22Rv1 (cell line): ENCODE data around the gene CPNE2.

Experiments
- H3K27ac ChIP-seq: fragments of 450-650 bp; 2 replicates; pipeline ENCODE4 v1.5.1; 2017
- ZFX ChIP-seq: fragments of 450-650 bp; IDR thresholded peaks from 2 replicates; pipeline ENCODE4 v1.6.1; 2017; ENCODE audit warnings: antibody characterized with exemption, borderline replicate concordance
- TF ChIP-seq, protein P1 (sequence below): fragments of 450-650 bp; IDR thresholded peaks from 2 replicates; pipeline ENCODE4 v1.5.1; 2017; ENCODE audit warnings: mild to moderate bottlenecking

CPNE2 gene

DNA sequence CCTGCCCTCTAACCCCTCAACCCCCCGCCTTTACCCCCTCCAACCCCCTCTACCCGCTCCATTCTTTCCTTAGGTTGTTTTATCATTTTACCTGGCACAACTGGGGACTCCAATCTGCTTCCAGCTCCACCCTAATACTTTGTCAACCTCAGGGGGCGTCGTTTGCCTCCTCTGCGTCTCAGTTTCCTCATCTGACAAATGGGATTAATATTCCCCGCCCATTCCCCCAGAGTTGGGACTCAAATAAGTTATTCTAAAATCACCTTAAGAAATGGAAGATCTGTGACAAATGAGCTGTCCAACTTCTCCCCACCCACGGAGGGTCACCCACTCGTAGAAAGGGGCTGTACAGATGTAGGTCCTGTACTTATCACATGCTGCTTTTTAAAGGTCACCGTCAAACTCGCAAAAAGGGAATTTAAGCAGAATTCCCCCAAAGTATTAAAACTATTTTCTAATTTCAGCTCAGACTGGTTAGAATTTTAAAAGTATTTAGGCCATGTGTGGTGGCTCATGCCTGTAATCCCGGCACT lies 40.6 kb upstream of the CPNE2 start:
- H3K27ac ChIP-seq, result no peak overlapping the region
- TF ChIP-seq ZFX, result no peak
- TF ChIP-seq, protein P1, sequence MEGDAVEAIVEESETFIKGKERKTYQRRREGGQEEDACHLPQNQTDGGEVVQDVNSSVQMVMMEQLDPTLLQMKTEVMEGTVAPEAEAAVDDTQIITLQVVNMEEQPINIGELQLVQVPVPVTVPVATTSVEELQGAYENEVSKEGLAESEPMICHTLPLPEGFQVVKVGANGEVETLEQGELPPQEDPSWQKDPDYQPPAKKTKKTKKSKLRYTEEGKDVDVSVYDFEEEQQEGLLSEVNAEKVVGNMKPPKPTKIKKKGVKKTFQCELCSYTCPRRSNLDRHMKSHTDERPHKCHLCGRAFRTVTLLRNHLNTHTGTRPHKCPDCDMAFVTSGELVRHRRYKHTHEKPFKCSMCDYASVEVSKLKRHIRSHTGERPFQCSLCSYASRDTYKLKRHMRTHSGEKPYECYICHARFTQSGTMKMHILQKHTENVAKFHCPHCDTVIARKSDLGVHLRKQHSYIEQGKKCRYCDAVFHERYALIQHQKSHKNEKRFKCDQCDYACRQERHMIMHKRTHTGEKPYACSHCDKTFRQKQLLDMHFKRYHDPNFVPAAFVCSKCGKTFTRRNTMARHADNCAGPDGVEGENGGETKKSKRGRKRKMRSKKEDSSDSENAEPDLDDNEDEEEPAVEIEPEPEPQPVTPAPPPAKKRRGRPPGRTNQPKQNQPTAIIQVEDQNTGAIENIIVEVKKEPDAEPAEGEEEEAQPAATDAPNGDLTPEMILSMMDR, result no peak

DNA sequence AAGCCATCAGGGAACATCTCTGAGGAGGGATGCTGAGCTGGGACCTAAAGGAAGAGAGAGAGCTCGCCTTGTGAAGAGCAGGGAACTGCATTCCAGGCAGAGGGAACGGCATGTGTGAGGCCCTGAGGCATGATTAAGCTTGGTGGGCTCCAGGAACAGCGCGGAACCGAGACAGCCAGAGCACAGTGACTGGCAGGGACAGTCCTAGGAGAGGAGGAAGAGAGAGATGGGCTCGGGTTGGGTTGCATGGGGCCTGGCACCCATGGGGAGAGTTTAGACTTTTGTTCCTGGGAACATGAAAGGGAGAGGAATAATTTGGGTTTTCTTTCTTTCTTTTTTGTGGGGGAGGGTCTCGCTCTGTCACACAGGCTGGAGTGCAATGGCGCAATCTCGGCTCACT lies 39.2 kb upstream of the CPNE2 start:
- no peak for TF ChIP-seq ZFX
- TF ChIP-seq, protein P1, result no peak
- no peak overlapping the region for H3K27ac ChIP-seq

DNA sequence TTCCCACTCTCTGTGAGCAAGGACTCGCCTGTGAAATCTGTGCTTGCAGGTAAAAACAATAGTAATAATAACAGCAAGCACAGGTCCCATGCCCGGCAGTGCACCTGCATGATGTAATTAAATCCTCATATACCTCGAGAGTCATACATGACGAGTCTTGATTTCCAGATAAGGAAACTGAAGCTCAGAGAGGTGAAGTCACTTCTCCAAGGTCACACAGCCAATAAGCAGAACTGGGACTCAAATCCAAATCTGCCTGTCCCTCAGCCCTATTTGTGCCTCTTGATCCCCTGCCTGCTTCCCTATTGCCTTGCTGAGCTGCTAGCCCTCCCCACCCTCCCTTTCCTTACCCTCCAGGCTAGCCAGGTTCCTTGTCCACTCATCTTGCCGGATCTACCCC lies 38.0 kb upstream of the CPNE2 start:
- TF ChIP-seq, protein P1, result no peak
- no peak for TF ChIP-seq ZFX
- no peak overlapping the region for H3K27ac ChIP-seq

- TF ChIP-seq ZFX, result no peak
- TF ChIP-seq, protein P1, result no peak
- no peak overlapping the region for H3K27ac ChIP-seq
These were observed 37.6 kb upstream of the CPNE2 start for GRCh38 chr16:57054771-57055170.

- TF ChIP-seq, protein P1, result no peak
- TF ChIP-seq ZFX, result no peak
- H3K27ac ChIP-seq, result no peak overlapping the region
These were observed 36.7 kb upstream of the CPNE2 start for GRCh38 chr16:57055671-57056070.

DNA sequence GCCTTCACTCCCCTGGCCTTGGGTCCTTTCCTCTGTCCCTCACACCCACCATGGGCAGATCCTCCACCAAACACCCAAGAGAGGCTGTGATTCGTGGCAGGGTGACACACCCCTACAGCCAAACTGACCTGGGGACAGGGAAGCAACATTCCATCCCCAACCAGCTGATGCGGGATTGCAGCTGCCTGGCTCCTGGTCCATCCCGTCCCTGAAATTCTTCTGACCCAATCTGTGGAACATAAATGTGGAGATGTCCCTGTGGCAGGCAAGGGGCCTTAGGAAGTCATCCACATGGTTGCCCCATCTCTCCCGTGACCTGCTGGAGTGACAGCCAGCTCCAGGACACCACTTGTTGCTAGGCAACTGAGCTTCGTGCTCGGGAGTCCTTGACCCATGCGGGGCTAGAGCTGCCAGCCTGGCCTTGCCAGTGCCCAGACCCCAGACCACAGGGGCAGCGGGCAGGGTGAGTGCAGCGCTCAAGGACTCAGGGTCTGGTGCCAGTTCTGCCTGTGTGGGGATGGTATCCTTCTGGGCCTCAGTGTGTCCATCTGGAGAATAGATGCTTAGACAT lies 34.0 kb upstream of the CPNE2 start:
- no peak for TF ChIP-seq ZFX
- TF ChIP-seq, protein P1, result no peak
- H3K27ac ChIP-seq, result no peak overlapping the region

GRCh38 chr16:57060323-57061083 lies 31.9 kb upstream of the CPNE2 start:
- TF ChIP-seq, protein P1, result no peak
- no peak for TF ChIP-seq ZFX
- H3K27ac ChIP-seq, result no peak overlapping the region
